Prostate gland (tissue), 2 donors: ENCODE results near the gene CCDC86. TPM values are rescaled to one million over a fixed set of nuclear protein-coding genes. Genes with fewer than 3 reads are reported as not detected.
"Not testable (repeated sequence)": the region's sequence is repeated elsewhere in the genome, so short reads cannot be mapped to it uniquely, and the experiment has no call there.

ENCODE experiments used
- DNase-seq: peaks from one replicate; pipeline ENCODE4 v3.0.0-alpha.2; 2019; ENCODE audit warnings: low spot score
- H3K27ac ChIP-seq, 2 donors: fragments of 200-600 bp; sonication (generic); 2 replicates each; pipeline ENCODE4 v1.5.1; 2017 to 2019
- H3K27me3 ChIP-seq: fragments of 200-600 bp; sonication (generic); replicated peaks from 2 replicates; pipeline ENCODE4 v1.5.1; 2019; ENCODE audit not compliant: insufficient read depth
- H3K36me3 ChIP-seq, 2 donors: fragments of 200-600 bp; sonication (generic); 1 replicate in 1 of 2; 2 replicates in 1 of 2; pipeline versions ENCODE4 v1.5.1 to v1.8.1; 2017 to 2019
- H3K4me1 ChIP-seq: fragments of 200-600 bp; sonication (generic); replicated peaks from 2 replicates; pipeline ENCODE4 v1.5.1; 2019
- H3K4me3 ChIP-seq, 2 donors: fragments of 200-600 bp; sonication (generic); 2 replicates each; pipeline ENCODE4 v1.5.1; 2017 to 2019
- H3K9me3 ChIP-seq: fragments of 200-600 bp; sonication (generic); 2 replicates; pipeline ENCODE4 v1.5.1; 2017
- POLR2A ChIP-seq: fragments of 450-650 bp; IDR thresholded peaks from one replicate; pipeline ENCODE4 v1.6.1; 2016; ENCODE audit warnings: antibody characterized with exemption, mild to moderate bottlenecking
- POLR2AphosphoS5 ChIP-seq: sonication (generic); formaldehyde crosslinking; IDR thresholded peaks from one replicate; pipeline ENCODE4 v1.6.1; 2017; ENCODE audit warnings: antibody characterized with exemption
- WGBS: methylation state at CpG from one replicate; pipeline ENCODE4 v1.1.5; 2018; 5-methylcytosine and 5-hydroxymethylcytosine counted together
- intact Hi-C: fragments of 100-400 bp; cut with DNase I; formaldehyde crosslinking; loops from one replicate; pipeline ENCODE4 v1.14.2; 2022
- total RNA-seq, 2 donors: library from RNA; depleted of rRNA; stranded (reverse); fragments of >200 nt; gene quantifications; one replicate each; pipeline ENCODE4 v1.1.0, GENCODE V29; 2016
- TF ChIP-seq, protein P1 (sequence below), 4 experiments: fragments of 200-600 bp in 2 of 4; fragments of 450-650 bp in 2 of 4; sonication (generic) in 2 of 4; IDR thresholded peaks; 1 replicate in 3 of 4; 2 replicates in 1 of 4; pipeline ENCODE4 v1.5.1; 2016 to 2019; ENCODE audit warnings: antibody characterized with exemption in 4 of 4, mild to moderate bottlenecking in 2 of 4, moderate library complexity in 2 of 4

Gene CCDC86
- total RNA-seq, 2 donors from 2014 or later = 48.7 to 56.7 TPM

DNA sequence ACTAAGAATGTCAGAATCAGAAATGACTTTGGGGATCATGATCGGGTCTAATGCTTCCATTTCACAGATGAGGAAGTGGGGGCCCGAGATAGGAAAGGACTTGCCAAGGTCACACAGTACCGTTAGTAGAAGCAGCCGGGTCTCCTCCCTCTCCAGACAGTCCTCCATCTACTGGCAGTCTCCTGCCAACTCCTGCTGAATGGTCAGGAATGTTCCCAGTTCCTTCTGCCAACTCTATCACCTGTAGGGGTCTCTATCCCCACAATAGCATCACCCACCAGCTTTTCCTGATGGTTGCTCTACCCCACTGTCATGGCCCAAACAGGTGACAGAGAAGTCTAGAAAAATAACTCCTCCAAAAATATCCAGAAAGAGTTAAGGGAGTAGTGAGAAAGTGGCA, 23.9 kb upstream of the CCDC86 start:
- Histone ChIP-seq H3K36me3 (no peaks in the 10 kb centered on the region), H3K4me1 (no peaks in the 10 kb centered on the region), H3K27ac (no peak overlapping the region), H3K9me3 (no peaks in the 10 kb centered on the region), H3K27me3 (no peaks in the 10 kb centered on the region), H3K4me3 (no peak overlapping the region)
- WGBS = 84% methylated on average over 4 of the region's 4 CpGs
- intact Hi-C loops = no loop called here
- DNase-seq = no peak
- TF ChIP-seq POLR2A = no peak
- no peak for TF ChIP-seq POLR2AphosphoS5
- TF ChIP-seq, protein P1, sequence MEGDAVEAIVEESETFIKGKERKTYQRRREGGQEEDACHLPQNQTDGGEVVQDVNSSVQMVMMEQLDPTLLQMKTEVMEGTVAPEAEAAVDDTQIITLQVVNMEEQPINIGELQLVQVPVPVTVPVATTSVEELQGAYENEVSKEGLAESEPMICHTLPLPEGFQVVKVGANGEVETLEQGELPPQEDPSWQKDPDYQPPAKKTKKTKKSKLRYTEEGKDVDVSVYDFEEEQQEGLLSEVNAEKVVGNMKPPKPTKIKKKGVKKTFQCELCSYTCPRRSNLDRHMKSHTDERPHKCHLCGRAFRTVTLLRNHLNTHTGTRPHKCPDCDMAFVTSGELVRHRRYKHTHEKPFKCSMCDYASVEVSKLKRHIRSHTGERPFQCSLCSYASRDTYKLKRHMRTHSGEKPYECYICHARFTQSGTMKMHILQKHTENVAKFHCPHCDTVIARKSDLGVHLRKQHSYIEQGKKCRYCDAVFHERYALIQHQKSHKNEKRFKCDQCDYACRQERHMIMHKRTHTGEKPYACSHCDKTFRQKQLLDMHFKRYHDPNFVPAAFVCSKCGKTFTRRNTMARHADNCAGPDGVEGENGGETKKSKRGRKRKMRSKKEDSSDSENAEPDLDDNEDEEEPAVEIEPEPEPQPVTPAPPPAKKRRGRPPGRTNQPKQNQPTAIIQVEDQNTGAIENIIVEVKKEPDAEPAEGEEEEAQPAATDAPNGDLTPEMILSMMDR (IDR thresholded peaks at IDR 0.05) = no peak

DNA sequence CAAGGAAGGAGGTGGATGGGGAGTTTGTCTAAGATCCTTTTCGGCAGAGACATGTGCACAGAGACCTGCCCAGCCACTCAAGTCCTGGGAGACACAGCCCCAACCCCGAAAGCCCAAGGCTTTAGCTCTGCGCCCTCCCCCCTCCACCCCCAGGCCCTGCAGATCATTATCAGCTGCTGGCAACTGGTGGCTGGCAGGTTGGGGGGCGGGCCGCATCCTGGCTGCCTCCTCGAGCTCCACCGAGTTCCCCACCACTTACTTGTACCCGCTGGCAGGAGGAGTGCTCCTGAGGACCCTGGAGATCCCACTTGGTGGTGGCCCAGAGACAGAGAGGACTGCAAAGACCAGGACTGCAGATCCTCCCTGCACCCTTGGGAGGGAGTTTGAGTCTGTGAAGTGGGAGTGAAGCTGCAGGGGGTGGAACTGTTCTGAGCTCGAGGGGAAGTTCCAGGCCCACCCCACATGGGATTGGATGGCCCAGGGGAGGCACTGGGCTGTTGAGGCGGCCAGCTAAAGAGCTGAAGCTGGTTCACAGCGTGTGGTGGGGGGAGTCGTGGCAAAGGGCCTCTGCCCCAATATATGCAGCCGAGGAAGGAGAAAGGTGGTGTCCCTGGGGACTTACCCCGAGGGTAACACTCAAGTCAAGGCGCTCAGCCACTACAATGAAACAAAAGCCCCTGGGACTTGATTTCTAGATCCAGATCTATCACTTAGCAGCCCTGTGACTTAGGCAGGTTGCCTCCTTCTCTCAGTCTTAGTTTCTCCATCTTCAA, 19.9 kb upstream of the CCDC86 start:
- no peaks in the 10 kb centered on the region for H3K4me1 ChIP-seq
- TF ChIP-seq, protein P1 (IDR thresholded peaks at IDR 0.05) = no peak
- TF ChIP-seq POLR2A = no peak
- intact Hi-C loops = no loop called here
- no peak for DNase-seq
- H3K27ac ChIP-seq = no peak overlapping the region
- H3K4me3 ChIP-seq = no peak overlapping the region
- H3K27me3 ChIP-seq = no peaks in the 10 kb centered on the region
- WGBS = 52% methylated on average over 15 of the region's 15 CpGs
- H3K36me3 ChIP-seq = no peaks in the 10 kb centered on the region
- H3K9me3 ChIP-seq = no peaks in the 10 kb centered on the region

DNA sequence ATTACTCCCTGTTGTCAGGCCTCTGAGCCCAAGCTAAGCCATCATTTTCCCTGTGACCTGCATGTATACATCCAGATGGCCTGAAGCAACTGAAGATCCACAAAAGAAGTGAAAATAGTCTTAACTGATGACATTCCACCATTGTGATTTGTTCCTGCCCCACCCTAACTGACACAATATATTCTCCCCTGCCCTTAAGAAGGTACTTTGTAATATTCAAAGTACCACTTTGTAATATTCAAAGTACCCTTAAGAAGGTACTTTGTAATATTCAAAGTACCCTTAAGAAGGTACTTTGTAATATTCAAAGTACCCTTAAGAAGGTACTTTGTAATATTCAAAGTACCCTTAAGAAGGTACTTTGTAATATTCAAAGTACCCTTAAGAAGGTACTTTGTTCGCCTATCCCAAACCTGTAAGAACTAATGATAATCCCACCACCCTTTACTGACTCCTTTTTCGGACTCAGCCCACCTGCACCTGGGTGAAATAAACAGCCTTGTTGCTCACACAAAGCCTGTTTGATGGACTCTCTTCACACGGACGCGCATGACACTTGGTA, 18.1 kb upstream of the CCDC86 start:
- 94% methylated on average over 5 of the region's 5 CpGs for WGBS
- intact Hi-C loops, DNase-seq, H3K9me3 ChIP-seq, H3K36me3 ChIP-seq, H3K27me3 ChIP-seq, H3K4me1 ChIP-seq, H3K27ac ChIP-seq, H3K4me3 ChIP-seq: not testable (repeated sequence)

DNA sequence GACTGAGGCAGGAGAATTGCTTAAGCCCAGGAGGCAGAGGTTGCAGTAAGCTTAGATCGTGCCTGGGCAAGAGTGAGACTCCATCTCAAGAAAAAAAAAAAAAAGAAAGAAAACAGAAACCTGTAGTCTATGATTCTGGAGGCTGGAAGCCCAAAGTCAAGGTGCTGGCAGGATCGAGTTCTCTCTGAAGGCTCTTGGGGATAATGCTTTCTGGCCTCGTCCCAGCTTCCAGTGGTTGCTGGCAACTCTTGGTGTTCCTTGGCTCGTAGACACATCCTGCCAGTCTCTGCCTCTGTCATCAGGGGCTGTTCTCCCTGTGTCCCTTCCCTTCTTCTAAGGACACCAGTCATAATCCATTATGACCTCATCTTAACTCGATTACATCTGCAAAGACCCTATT, 16.8 kb upstream of the CCDC86 start:
- no peaks in the 10 kb centered on the region for H3K36me3 ChIP-seq
- H3K9me3 ChIP-seq = no peaks in the 10 kb centered on the region
- no peaks in the 10 kb centered on the region for H3K27me3 ChIP-seq
- no peaks in the 10 kb centered on the region for H3K4me1 ChIP-seq
- no peak overlapping the region for H3K4me3 ChIP-seq
- TF ChIP-seq POLR2AphosphoS5 = no peak
- TF ChIP-seq POLR2A = no peak
- TF ChIP-seq, protein P1 (IDR thresholded peaks at IDR 0.05) = no peak
- intact Hi-C loops = no loop called here
- DNase-seq = no peak
- WGBS = 85% methylated on average over 5 of the region's 5 CpGs
- H3K27ac ChIP-seq = no peak overlapping the region

DNA sequence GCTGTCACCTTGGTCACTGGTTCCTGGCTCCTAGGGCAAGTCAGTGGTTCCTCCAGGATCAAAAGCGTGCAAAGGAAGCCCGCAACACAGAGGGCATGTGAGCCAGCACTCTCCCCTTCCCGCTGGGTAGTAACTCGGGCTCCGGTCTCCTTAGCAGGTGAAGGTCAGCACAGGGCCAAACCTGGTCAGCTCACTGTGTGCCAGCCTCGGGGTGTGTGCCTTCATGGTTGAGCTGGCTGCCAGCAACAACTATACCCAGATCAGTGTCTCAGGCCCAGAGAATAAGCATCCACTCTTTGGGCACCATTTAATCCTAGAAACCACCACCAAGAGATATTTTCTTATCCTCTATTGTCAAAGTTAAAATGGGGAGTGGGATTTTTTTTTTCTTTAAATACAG, 16.1 kb upstream of the CCDC86 start:
- Histone ChIP-seq H3K9me3 (no peaks in the 10 kb centered on the region), H3K27me3 (no peaks in the 10 kb centered on the region), H3K36me3 (no peaks in the 10 kb centered on the region), H3K4me3 (no peak overlapping the region), H3K4me1 (no peaks in the 10 kb centered on the region), H3K27ac (no peak overlapping the region)
- no peak for TF ChIP-seq POLR2A
- TF ChIP-seq, protein P1 (IDR thresholded peaks at IDR 0.05) = no peak
- no peak for TF ChIP-seq POLR2AphosphoS5
- intact Hi-C loops = no loop called here
- WGBS = 76% methylated on average over 6 of the region's 6 CpGs
- DNase-seq = no peak
